ENCODE measurements around the gene SLC9A5.

Gene SLC9A5

GRCh38 chr16:67248401-67249177 lies at the start of gene SLC9A5:
SLC9A5 (plus strand) TSS chr16:67248979; CDS start chr16:67249015, 36 bp downstream.
- no peak for DNase-seq (ENCODE audit: low read depth in 3 of 3)

GRCh38 chr16:67199011-67199807 lies 49.6 kb upstream of the SLC9A5 start, which contains the start of gene ELMO3:
ELMO3 (plus strand) TSS chr16:67199131; CDS start chr16:67199327, 196 bp downstream.
- DNase-seq (ENCODE audit: low read depth in 3 of 3), result no peak

- no peak for DNase-seq (ENCODE audit: low read depth in 3 of 3)
Observed at GRCh38 chr16:67199808-67200198, 49.0 kb upstream of the SLC9A5 start.

- no peak for DNase-seq (ENCODE audit: low read depth in 3 of 3)
Observed at GRCh38 chr16:67200491-67200890, 48.3 kb upstream of the SLC9A5 start.

- no peak for DNase-seq (ENCODE audit: low read depth in 3 of 3)
Observed at GRCh38 chr16:67201411-67202345, 47.1 kb upstream of the SLC9A5 start.

GRCh38 chr16:67202426-67202825 lies 46.4 kb upstream of the SLC9A5 start:
- no peak for DNase-seq (ENCODE audit: low read depth in 3 of 3)

- no peak for DNase-seq (ENCODE audit: low read depth in 3 of 3)
Observed at GRCh38 chr16:67202956-67203493, 45.8 kb upstream of the SLC9A5 start.

GRCh38 chr16:67204076-67204475 lies 44.7 kb upstream of the SLC9A5 start:
- DNase-seq (ENCODE audit: low read depth in 3 of 3), result no peak

- no peak for DNase-seq (ENCODE audit: low read depth in 3 of 3)
Observed at GRCh38 chr16:67206129-67206837, 42.5 kb upstream of the SLC9A5 start.

GRCh38 chr16:67206838-67207248 lies 41.9 kb upstream of the SLC9A5 start:
- no peak for DNase-seq (ENCODE audit: low read depth in 3 of 3)

- DNase-seq (ENCODE audit: low read depth in 3 of 3), result no peak
Observed at GRCh38 chr16:67207249-67208091, 41.3 kb upstream of the SLC9A5 start.

GRCh38 chr16:67208154-67208896 lies 40.5 kb upstream of the SLC9A5 start:
- no peak for DNase-seq (ENCODE audit: low read depth in 3 of 3)

- DNase-seq (ENCODE audit: low read depth in 3 of 3), result no peak
Observed at GRCh38 chr16:67209565-67209964, 39.2 kb upstream of the SLC9A5 start.

GRCh38 chr16:67210069-67210937 lies 38.5 kb upstream of the SLC9A5 start:
- DNase-seq (ENCODE audit: low read depth in 3 of 3), result no peak

GRCh38 chr16:67211674-67212073 lies 37.1 kb upstream of the SLC9A5 start:
- no peak for DNase-seq (ENCODE audit: low read depth in 3 of 3)

- no peak for DNase-seq (ENCODE audit: low read depth in 3 of 3)
Observed at GRCh38 chr16:67212766-67213165, 36.0 kb upstream of the SLC9A5 start.

- DNase-seq (ENCODE audit: low read depth in 3 of 3), result no peak
Observed at GRCh38 chr16:67213197-67214019, 35.4 kb upstream of the SLC9A5 start.
